HG03060 (cell line): ENCODE results near the gene ZNF296.

Source experiments
- ATAC-seq: cut with Tn5 transposase; IDR thresholded peaks from one replicate; pipeline ENCODE4 v1.9.1; 2021; ENCODE audit warnings: low read depth, moderate number of reproducible peaks; ENCODE audit not compliant: unreplicated experiment

The ZNF296 gene

GRCh38 chr19:45032421-45032820 is 43.9 kb downstream of the ZNF296 start:
- no peak for ATAC-seq

DNA sequence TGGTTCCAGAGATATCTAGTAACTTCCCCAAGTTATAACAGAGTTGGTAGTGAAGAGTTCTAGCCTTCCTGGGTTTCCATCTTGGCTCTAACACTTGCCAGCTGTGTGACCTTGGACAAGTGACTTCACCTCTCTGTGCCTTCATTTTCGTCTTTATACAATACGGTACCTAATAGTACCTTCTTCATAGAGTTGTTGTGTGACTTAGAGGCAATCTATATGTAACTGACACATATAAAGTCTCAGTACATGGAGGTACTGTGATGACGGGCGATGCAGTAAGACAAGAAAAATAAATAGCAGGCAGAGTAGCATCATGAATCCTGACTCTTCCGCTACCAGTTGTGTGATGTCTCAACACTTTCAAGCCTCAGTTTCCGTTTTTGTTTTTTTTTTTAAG is 45.5 kb downstream of the ZNF296 start:
- no peak for ATAC-seq

DNA sequence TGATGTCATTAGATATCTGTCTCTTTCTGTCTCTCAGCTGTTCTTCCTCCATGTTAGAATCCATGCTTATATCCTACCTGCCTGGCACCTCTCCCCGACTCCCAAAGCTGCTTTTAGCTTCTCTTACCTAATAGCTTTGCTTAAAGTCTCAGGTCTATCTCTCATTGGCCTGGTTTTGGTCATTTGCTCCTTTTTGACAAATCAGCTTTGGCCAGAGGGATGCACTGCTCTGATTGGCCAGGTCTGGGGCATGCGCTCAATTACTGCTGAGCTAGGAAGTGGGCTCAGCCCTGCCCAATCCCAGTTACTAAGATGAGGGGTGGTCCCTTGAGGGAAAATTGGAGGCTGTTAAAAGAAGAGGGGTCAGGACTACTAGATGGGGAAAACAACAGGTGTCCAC is 48.9 kb downstream of the ZNF296 start:
- ATAC-seq, result no peak

DNA sequence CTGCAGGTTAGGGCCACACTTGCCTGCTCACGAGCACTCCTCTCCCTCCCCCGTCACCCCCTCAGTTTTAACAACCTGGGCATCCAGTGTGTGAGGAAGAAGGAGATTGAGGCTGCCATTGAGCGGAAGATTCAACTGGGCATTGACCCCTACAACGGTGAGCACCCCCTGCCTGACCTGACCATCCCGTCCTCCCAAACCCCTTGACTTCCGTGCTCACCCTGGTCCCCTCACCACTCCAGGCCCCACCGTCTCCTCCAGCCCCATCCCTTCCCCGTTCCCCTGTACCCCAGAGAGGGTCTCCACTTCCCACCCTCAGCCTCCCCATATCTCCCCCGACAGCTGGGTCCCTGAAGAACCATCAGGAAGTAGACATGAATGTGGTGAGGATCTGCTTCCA is 51.0 kb downstream of the ZNF296 start:
- ATAC-seq, result no peak

DNA sequence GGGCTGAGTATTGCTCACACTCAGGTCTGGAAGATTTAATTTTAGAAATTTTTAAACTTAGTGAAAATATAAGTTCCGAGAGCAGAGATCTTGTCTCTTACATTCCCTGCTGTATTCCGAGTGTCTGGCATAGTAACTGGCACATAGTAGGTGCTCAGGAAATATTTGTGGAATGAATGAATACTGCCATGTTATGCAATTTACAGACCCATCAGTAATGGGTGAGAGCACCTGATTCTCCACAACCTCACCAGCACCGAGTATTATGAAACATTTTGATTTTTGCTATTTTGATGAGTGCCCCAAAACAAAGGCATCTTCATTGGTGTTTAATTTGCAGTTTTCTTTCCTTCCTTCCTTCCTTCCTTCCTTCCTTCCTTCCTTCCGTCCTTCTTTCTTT is 53.2 kb downstream of the ZNF296 start:
- no peak for ATAC-seq

- ATAC-seq, result no peak
Measured at GRCh38 chr19:45021971-45022370, 54.3 kb downstream of the ZNF296 start.
